ENCODE measurements around the gene COL21A1.

DNA sequence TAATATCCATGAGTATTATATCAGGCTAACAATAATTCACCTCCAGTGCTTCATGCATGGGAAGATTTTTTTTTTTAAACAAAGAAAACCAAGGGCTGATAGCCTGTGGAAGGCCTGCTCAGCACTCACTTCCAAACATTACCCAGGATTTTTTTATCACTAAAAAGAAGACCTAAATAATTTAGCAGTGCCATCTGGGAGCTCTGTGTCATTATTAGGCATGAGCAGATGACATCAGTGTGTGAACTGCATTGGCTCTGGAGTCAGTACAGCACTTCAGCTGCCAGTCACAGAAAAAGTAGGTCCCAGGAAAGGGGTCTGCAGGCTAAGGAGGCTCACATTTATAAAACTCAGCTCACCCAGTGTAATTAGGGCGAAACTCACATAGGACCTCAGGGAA lies 94.8 kb downstream of the COL21A1 start:
- TF ChIP-seq, protein P1, sequence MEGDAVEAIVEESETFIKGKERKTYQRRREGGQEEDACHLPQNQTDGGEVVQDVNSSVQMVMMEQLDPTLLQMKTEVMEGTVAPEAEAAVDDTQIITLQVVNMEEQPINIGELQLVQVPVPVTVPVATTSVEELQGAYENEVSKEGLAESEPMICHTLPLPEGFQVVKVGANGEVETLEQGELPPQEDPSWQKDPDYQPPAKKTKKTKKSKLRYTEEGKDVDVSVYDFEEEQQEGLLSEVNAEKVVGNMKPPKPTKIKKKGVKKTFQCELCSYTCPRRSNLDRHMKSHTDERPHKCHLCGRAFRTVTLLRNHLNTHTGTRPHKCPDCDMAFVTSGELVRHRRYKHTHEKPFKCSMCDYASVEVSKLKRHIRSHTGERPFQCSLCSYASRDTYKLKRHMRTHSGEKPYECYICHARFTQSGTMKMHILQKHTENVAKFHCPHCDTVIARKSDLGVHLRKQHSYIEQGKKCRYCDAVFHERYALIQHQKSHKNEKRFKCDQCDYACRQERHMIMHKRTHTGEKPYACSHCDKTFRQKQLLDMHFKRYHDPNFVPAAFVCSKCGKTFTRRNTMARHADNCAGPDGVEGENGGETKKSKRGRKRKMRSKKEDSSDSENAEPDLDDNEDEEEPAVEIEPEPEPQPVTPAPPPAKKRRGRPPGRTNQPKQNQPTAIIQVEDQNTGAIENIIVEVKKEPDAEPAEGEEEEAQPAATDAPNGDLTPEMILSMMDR (conservative IDR thresholded peaks at IDR 0.05): no peak
- TF ChIP-seq ZFX (IDR thresholded peaks at IDR 0.05): no peak

Measured in C4-2B (cell line).